Stimulated activated CD4-positive, alpha-beta T cell treated with anti-CD3 and anti-CD28 coated beads, Interleukin-12 subunit alpha, Interleukin-12 subunit beta, amount 100 ng/mL, for 48 hours (primary cell): Measurements from ENCODE around the gene KEL.
"Not testable (repeated sequence)": the region's sequence is repeated elsewhere in the genome, so short reads cannot be mapped to it uniquely, and the experiment has no call there.

Experiments
- DNase-seq, 3 donors: peaks; one replicate each; pipeline ENCODE4 v3.0.0-alpha.2; 2020; ENCODE audit warnings: low read depth in 2 of 3, low spot score in 1 of 3

The KEL gene, protein sequence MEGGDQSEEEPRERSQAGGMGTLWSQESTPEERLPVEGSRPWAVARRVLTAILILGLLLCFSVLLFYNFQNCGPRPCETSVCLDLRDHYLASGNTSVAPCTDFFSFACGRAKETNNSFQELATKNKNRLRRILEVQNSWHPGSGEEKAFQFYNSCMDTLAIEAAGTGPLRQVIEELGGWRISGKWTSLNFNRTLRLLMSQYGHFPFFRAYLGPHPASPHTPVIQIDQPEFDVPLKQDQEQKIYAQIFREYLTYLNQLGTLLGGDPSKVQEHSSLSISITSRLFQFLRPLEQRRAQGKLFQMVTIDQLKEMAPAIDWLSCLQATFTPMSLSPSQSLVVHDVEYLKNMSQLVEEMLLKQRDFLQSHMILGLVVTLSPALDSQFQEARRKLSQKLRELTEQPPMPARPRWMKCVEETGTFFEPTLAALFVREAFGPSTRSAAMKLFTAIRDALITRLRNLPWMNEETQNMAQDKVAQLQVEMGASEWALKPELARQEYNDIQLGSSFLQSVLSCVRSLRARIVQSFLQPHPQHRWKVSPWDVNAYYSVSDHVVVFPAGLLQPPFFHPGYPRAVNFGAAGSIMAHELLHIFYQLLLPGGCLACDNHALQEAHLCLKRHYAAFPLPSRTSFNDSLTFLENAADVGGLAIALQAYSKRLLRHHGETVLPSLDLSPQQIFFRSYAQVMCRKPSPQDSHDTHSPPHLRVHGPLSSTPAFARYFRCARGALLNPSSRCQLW

DNA sequence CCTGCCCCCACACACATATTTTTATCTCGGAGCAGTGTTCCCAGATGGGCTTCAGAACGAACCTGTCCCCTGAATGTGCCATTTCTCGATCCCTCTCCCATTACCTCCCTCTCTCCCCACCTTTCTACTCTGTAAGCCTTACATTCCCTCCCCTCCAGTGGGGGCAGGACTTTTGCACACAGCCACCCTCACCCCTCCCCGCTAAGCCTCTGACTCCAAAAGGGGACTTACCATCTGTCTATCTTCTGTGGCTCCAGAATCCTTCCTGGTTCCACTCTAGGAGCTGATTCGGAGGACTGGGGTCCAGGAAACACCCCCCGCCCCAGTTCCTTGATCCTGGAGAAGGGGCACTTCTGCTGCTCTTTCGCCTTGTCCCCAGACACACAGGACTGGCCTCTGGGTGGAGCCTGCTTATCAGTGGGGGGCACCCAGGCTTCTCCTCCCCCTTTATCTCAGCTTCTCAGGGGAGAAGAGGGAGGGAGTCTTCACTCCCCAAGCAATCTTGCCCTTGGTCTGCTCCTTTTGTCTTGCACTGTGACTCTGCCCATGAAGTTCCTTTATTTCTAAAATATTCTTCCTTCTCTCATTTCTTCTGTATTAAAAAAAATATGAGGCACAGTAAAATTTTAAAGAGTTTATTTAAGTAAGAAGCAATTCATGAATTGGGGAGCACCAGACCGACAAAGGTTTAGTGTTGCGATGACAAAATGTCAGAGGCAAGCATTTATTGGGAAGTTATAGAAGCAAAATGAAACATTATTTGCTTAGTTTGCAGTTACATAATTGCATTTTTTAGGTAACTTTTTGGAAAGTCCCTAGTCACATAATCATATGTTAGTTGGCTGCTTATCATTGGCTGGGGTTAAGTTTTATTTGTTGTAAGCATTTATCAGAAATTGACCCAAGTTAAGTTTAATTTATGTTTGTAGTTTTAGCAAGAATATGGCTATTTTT is at the start of gene KEL:
Gene KEL, minus strand, starts transcription at position 391 of the 954 bp plus-strand sequence. Its CDS starts 157 bp downstream, at position 234.
- DNase-seq: no peak

DNA sequence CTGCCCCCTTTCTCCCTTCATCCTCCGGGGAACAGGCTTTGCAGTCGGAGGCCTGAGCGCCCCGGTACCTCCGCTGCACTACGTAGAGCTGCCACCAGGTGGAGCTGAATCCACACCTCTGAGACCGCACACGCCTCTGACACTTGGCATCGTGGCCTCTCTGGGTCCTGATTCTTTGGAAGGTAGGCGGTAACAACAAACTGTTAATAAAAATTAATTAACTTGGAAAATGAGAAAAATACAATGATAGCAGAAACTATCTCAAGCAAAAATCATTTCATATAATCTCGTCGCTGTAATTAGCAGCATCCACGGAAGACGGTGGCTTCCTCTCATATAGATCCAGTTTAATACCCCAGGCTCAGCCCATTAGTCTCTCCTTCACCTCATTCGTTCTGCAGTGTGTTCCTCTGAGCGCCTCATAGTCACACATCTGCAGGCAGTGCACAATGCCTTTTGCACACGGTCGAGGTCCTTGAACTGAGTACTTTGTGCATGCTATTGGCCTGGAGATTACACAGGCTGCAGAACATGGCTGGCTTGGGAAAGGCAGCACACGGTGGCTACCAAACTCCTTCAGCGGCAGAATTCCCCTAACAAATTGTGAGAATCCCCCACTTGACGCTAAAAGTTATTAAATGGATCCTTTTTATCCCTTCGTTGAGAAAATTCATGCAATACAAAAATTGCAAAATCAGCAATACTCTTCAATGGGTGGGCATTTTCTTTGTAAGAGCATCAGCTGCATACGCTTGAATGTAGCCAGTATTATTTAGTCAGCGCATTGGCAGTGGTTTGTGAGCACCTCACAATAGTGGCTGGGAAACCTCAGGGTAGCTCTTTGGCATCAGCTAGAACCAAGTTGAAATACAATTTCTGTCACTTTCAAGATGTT is 46.1 kb upstream of the KEL start:
- peak; percentile 67 to 88 (median 70) for DNase-seq

DNA sequence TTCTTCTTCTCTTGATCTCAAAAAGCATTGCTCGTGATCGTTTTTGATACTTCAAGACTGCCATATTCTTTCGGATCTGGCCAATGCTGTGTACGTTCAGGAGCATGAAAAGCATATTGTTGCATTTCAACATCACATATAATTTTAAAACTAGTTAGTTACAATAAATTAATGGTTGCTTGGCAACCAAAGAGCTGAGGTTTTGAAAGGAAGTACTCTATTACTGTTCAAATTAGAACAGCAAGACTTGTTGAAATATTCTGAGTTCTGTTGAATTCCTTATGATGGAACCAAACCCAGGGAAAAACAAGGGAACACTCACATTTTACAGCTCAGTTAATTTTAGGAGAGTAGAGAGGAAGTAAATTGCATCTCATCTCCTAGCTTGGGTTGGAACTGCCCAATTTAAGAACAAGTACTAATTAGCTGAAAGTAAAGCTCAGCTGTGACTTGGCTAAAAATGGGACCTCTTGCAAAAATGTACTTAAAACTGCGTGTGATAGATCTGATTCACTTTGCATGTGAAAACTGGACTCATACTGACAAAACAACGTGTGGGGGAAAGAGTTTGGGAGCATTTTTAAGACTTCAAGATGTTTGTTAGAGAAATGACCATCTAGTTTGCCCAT is 43.6 kb upstream of the KEL start:
- DNase-seq: no peak

DNA sequence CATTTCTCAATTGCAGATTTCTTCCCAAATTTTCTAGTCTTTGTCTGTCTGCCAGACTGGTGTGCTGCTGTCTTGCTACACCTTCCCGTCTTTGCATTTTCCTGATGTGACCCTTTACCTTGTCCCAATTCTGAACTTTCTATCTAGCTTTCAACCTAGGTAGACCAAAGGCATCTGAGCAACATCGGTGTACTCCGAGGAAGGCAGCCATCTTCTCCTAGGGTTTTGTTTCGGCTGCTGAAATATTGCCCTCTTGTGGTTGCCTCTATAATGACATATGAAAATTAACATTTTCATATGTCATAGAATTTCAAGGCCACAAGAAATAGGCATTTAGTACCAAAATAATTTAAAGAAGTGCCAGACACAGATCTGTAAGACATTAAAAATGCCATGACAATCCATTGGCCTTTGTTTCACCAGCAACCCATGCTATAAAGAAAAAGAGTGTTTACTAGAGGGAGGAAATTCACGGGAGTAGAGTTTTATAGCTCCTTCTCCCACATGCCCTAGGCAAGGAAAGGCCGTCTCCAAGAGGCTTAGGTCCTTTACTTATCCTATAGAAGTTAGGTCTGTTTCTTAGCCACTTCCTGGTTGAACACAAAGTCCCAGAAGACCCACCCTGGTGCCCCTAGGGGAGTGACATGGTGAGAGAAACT is 41.4 kb upstream of the KEL start:
- DNase-seq: peak in 1 of 3 donors; percentile 22

DNA sequence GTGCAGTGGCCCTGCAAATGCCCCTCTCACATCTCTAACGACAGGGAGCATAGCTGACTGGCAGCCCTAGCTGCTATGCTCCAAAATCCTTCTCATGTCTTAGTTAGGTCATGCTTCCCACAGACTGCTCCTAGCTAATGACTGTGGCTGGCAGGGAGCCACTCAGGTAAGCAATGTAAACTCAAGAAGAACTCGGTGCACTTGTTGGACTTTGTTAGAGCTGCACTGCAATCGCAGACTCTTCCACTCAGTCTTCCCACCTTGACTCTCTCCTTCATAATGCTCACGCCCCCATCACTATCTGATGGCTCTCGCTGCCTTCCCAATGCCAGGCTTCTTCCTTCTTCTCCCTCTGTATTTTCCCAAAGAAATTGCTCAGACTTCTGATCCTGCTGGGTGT is 40.7 kb upstream of the KEL start:
- no peak for DNase-seq

DNA sequence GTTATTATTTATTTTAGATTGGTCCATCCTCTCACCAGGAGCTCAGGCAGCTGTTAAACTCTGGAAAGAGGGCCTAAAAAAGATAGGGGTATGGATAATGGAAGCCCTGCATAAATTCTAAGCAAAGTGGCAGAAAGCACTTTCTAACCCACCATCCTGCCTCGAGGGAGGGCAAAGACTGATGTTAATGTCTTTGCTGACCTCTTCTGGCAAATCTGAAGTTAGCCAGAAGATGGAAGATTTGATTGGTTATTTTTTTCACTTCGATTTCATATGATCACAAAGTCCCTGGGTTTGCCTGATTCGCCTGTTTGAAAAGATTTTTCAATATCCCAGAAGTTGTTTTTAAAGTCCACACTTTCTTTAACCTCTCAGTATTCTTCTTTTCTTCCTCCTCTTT is 39.9 kb upstream of the KEL start:
- DNase-seq: no peak

DNA sequence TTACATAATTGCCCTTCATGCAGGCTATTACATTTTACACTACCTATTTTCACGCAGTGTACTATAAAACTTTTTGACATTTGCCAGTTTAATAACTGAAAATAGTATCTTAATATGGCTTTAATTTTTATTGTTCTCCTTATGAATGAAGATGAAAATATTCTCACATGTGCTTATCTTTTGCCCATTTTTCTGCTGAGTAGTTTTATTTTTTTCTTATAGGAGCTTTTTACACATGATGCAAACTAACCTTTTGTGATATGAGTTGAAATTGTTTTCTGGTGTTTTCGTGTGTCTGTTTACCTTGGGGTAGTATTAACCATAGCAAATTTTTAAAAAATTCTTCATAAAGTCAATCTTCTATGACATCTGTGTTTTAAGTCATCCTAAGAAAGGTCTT is 38.5 kb upstream of the KEL start:
- no peak for DNase-seq

DNA sequence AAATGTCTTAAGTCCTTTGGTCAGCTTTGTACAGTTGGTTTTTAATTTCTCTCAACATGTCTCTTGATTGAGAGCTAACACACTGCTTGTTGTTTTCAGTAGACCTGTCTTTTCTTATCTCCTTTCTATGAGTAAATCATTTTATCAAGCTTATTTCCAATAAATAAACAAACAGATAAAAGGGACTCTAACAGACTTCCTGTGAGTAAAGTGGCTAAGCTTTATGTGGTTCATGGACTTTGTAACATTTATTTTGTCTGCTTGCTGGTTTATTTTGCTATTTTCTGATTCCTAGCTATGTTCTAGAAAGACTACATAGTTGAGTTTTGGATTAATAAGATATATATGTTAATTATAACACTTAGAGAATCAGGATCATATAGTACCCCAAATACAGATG is 37.6 kb upstream of the KEL start:
- no peak for DNase-seq

DNA sequence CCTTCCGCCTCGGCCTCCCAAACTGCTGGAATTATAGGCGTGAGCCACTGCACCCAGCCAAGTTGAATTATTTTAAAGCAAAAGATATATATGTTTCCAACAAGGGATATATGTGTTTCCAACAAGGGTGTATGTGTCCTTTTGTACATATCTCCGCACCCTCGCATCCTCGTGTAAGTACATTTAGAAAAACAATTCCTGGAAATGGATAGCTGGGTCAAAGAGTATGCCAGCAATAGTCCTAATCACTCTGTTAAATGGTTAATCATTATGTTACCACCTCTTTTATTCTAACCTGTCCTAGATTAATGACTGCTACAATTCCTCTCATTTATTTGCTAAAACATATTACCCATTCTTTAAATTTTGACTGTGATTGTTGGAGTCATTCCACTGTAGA is 36.8 kb upstream of the KEL start:
- no peak for DNase-seq

DNA sequence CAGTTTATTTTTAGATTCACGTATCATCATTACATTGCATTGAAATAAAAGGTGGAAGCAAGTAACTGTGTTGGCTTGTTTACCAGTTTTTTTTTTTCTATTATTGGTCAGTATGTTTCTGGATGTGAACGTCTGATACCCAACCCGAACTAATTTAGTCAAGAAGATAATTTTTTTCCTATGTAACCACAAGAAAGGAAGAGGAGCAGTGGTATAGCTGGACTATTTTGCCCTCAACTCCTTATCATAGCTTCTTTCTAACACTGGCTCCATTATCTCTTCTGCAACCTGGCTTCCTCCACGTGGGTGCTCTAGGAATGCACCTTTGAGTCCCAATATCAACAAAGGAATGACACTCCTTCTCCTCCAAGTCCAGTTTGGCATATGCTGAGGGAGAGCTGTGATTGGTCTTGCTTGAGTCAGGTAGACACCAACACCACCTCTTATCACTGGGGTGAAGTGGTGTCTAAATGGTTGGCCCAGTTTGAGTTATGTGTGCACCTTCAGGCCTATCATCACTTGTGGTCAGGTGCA is 35.4 kb upstream of the KEL start:
- DNase-seq: no peak

DNA sequence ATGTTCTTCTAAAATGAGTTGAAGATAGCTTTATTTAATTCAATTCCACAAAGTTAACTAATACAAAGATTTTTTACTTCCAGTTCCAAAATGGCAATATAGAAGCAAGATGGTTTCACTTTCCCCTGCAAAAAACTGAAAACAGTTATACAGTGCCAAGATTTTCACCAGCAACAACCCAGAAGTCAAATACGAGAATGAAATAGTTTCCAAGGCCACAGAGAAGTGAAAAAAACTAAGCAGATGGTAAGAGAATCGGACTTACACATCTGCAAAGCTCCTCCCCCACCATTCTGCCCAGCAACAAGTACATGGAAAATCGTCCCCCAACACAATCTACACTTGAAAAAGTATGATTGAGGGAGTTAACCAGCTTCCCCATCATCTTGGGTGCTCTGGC is 30.3 kb upstream of the KEL start:
- no peak for DNase-seq

DNA sequence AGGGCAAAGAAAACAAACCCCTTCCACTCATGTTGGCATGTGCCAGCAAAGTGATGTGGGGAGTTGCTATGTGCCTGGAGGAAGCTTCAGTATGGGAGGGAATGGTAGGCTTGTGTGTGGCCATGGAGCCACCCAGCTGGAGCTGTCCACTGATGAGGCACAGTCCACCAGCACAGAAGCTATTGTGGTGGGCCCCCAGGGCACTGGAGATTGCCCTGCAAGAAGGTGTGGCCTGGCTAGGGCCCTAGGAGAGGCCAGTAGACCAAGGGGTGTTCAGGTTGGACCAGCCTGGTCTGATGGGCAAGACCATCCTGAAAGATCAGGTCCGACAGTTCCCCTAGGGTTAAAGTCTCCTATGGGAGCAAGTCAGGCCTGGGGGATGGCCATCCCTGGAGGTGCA is 22.1 kb upstream of the KEL start:
- no peak for DNase-seq

DNA sequence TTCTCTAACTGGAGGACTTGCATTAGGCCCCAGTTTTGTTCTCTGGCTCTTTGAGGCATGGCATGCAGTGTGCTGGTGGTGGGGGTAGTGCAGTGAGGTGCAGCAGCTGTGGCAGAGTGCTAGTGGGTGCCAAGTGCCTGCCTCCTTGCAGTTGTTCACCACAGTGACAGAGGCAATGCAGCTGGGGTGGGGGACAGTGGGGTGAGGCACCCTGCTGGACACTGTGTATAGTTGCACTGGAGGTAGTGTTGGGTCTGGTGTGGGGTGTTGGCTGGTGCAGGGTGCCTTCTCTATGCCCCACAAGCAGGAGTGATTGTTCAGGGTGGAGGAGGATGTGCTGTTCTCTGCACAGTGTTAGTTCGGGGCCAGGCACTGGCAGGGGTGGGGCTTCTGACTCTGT is 21.7 kb upstream of the KEL start:
- DNase-seq: no peak

DNA sequence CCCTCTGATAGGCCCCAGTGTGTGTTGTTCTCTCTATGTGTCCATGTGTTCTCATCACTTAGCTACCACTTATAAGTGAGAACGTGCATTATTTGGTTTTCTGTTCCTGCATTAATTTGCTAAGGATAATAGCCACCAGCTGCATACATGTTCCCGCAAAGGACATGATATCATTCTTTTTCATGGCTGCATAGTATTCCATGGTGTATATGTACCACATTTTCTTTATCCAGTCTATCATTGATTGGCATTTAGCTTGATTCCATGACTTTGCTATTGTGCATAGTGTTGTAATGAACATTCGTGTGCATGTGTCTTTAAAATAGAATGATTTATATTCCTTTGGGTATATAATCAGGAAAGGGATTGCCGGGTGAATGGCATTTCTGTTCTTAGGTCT is 16.2 kb upstream of the KEL start:
- DNase-seq: not testable (repeated sequence)

DNA sequence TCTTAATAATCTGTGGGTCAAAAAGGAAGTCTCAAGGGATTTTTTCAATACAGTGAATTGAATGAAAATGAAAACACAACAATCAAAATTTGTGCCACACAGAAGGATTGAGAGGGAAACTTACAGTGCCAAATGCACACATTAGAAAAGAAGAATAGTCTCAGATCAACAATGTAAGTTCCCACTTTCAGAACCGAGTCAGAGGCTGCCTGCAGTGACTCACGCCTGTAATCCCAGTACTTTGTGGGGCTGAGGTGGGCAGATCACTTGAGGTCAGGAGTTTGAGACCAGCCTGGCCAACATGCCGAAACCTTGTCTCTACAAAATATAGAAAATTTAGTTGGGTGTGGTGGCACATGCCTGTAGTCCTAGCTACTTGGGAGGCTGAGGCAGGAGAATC is 12.5 kb upstream of the KEL start:
- no peak for DNase-seq

DNA sequence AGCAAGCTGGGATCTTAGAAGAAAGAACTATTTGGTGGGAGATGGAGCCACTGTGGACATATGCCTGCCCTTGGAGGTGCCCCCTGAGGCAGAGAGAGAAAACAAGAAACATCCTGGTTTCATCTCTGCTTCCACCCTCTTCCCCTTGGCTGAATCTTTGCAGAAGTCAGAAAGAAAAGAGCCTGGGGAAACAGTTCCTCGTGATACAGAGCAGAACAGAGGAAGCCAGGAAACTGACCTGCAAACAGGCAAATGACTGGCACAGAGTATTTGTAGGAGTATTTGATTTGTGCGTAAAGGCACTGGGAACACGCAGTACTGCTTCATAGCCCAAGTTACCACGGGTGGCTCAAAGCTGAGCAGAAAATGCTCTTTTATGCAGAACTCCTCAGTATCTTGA is 7.0 kb upstream of the KEL start:
- DNase-seq: no peak

DNA sequence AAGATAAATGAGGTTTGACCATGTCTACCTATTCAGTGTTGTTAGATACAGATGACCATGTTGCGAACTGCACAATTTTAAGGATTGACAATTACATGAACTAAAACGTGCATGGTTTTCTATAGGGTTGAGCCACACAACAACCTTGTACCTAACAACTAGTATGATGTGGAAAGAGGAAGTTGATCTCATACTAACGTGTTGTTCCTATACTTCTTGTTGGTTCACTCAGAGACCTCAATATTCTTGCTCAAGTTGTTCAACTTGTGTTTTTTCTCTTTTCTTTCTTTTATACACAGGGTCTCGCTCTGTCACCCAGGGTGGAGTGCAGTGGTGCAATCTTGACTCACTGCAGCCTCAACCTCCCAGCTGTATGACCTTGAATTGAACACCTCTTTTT is 6.1 kb upstream of the KEL start:
- no peak for DNase-seq

DNA sequence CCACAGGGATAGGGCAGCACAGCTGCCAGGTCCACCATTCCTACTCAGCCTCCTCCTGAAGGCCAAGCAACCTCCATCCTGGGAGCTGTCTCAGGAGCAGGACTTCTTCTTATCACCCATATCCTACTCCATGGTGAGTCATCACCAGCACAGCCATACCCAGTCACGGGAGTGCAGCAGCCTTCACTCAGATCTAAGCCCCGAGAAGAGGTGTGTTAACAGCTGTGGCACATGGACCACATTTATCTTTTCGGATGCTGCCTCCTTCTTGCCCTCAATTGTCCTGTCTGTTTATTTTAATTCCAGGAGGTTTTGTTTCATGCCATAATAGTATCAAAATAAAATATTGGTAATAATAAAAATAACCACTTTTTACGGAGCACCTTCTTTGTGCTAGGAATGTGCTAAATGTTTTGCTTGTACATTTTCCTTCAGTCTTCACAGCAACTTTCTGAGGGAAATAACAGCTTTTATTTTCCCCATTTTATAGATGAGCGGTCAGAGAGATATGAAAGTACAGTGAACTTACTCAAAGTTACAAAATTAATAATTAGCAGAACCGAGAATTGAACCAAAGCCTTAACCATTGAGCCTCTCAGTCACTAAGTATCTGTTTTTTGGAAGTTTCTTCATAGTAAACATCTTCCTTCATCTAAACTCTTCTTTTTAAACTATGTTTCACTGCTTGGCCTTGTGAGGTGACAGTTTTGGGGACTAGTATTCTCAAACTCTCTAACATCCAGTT is 2.5 kb upstream of the KEL start:
- no peak for DNase-seq

DNA sequence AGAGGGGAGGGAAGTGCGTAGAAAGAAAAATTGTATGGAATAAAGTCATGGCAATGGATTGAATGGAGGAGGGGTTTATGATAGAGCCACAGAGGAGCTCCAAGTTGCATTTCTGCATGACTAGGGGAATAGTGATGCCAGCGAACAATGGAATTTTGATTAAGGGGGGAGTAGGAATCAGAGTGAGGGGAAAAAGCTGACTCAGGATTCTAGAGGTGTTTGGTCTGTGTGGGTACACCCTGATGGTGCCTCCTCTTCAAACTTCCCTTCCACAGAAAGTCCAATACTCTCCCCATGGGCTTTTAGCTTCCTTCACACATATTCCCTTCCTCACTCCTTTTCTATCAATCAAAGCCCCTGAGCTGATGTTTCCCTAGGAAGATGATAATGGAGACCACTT is 1.8 kb upstream of the KEL start:
- no peak for DNase-seq
